Esophagus muscularis mucosa (tissue), 3 donors: ENCODE results near the gene SORBS1.

ENCODE experiments used
- CTCF ChIP-seq, 3 experiments: fragments of 200-600 bp in 2 of 3; fragments of 450-650 bp in 1 of 3; sonication (generic) in 2 of 3; IDR thresholded peaks; one replicate each; pipeline ENCODE4 v1.5.1; 2017 to 2019; ENCODE audit warnings: antibody characterized with exemption in 3 of 3, mild to moderate bottlenecking in 2 of 3, moderate library complexity in 1 of 3
- POLR2A ChIP-seq: fragments of 450-650 bp; IDR thresholded peaks from one replicate; pipeline ENCODE4 v1.6.1; 2017; ENCODE audit warnings: antibody characterized with exemption, moderate library complexity, mild to moderate bottlenecking, low read depth

DNA sequence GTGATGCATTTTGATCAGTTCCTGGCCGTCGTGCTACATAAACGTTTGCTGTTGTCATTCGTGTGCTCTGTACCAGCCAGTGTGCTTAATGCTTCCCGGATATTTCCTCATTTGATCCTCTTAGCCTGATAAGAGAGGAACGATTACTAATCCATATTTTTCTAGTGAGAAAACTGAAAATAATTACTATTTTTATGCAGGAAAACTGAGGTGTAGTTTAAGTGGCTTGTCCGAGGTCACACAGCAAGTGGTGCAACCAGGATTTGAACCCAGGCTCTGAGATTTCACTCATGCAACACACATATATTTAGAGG lies 650 bp upstream of the SORBS1 start:
- TF ChIP-seq POLR2A (no peak), CTCF (IDR thresholded peaks at IDR 0.05) (no peak)
